Measurements from ENCODE around the gene EGLN2.
A peak's percentile ranks its signal among the peaks of the same experiment; 100 is the strongest.

The EGLN2 gene

GRCh38 chr19:40803170-40803856 is 4.3 kb downstream of the EGLN2 start:
- Mint-ChIP-seq H3K27me3 (ENCODE audit: low read depth) (no peaks in the 10 kb centered on the region), H3K9me3 (no peaks in the 10 kb centered on the region), H3K4me1 (peaks cover 58% of the 10 kb centered on the region), H3K4me3 (peak overlapping the region; percentile 80 to 99 (median 98)), H3K36me3 (ENCODE audit: low read depth) (peaks cover 31% of the 10 kb centered on the region), H3K27ac (peak overlapping the region; percentile 69 to 79 (median 75))
- no peak for TF ChIP-seq CTCF (IDR thresholded peaks at IDR 0.05; ENCODE audit: unreplicated experiment in 3 of 3)

GRCh38 chr19:40803857-40804782 is 5.1 kb downstream of the EGLN2 start:
- H3K36me3 Mint-ChIP-seq (ENCODE audit: low read depth): peaks cover 31% of the 10 kb centered on the region
- peak overlapping the region; percentile 69 to 79 (median 73) for H3K27ac Mint-ChIP-seq
- H3K4me3 Mint-ChIP-seq: peak overlapping the region; percentile 48 to 98 (median 80)
- H3K4me1 Mint-ChIP-seq: peaks cover 54% of the 10 kb centered on the region
- TF ChIP-seq CTCF (IDR thresholded peaks at IDR 0.05; ENCODE audit: unreplicated experiment in 3 of 3): no peak
- no peaks in the 10 kb centered on the region for H3K27me3 Mint-ChIP-seq (ENCODE audit: low read depth)
- no peaks in the 10 kb centered on the region for H3K9me3 Mint-ChIP-seq

- Mint-ChIP-seq H3K4me3 (peak overlapping the region; percentile 16 to 62 (median 48)), H3K27me3 (ENCODE audit: low read depth) (no peaks in the 10 kb centered on the region), H3K36me3 (ENCODE audit: low read depth) (peaks cover 31% of the 10 kb centered on the region), H3K27ac (peak overlapping the region in 2 of 3 experiments; percentile 65 to 79), H3K4me1 (peaks cover 55% of the 10 kb centered on the region), H3K9me3 (no peaks in the 10 kb centered on the region)
- TF ChIP-seq CTCF (IDR thresholded peaks at IDR 0.05; ENCODE audit: unreplicated experiment in 3 of 3): no peak
Measured at GRCh38 chr19:40804783-40805242, 5.8 kb downstream of the EGLN2 start.

- peaks cover 31% of the 10 kb centered on the region for H3K36me3 Mint-ChIP-seq (ENCODE audit: low read depth)
- no peaks in the 10 kb centered on the region for H3K9me3 Mint-ChIP-seq
- no peaks in the 10 kb centered on the region for H3K27me3 Mint-ChIP-seq (ENCODE audit: low read depth)
- no peak for TF ChIP-seq CTCF (IDR thresholded peaks at IDR 0.05; ENCODE audit: unreplicated experiment in 3 of 3)
- peak overlapping the region in 1 of 3 experiments; percentile 79 for H3K27ac Mint-ChIP-seq
- peaks cover 60% of the 10 kb centered on the region for H3K4me1 Mint-ChIP-seq
- no peak overlapping the region for H3K4me3 Mint-ChIP-seq
Measured at GRCh38 chr19:40805258-40805868, 6.4 kb downstream of the EGLN2 start.

- H3K27me3 Mint-ChIP-seq (ENCODE audit: low read depth): no peaks in the 10 kb centered on the region
- H3K4me3 Mint-ChIP-seq: peak overlapping the region; percentile 72 to 79 (median 73)
- peaks cover 36% of the 10 kb centered on the region for H3K36me3 Mint-ChIP-seq (ENCODE audit: low read depth)
- peaks cover 69% of the 10 kb centered on the region for H3K4me1 Mint-ChIP-seq
- peak; percentile 91 to 93 (median 92) for TF ChIP-seq CTCF (IDR thresholded peaks at IDR 0.05; ENCODE audit: unreplicated experiment in 3 of 3)
- peak overlapping the region; percentile 79 to 92 (median 85) for H3K27ac Mint-ChIP-seq
- no peaks in the 10 kb centered on the region for H3K9me3 Mint-ChIP-seq
Measured at GRCh38 chr19:40806423-40807146, 7.6 kb downstream of the EGLN2 start.
